Measurements from ENCODE around the gene TNFAIP1. TPM values are rescaled to one million over a fixed set of nuclear protein-coding genes. Genes with fewer than 3 reads are reported as not detected.

TNFAIP1 gene
- total RNA-seq, 4 donors from 2014 or later, result 18.2 to 67.1 (median 38.4) TPM

- Histone ChIP-seq H3K4me1 (peaks cover 5 to 10% of the 10 kb centered on the region in 2 donors), H3K9me3 (no peaks in the 10 kb centered on the region), H3K4me3 (peak within 1 kb of the TSS; percentile 50 to 55), H3K27ac (peak within 1 kb of the TSS; percentile 77 to 83), H3K36me3 (no peaks in the 10 kb centered on the region), H3K27me3 (no peaks in the 10 kb centered on the region)
- intact Hi-C loops (cut with DNase I; ENCODE audit: low total_unique reads), result no loop called here
- DNase-seq, result peak in 1 of 2 donors; percentile 44
- TF ChIP-seq CTCF (IDR thresholded peaks at IDR 0.05), result no peak
- TF ChIP-seq POLR2A (IDR thresholded peaks at IDR 0.05), result no peak
These were observed 34.6 kb downstream of the TNFAIP1 start, which contains the start of gene VTN for GRCh38 chr17:28370035-28370743. VTN (minus strand) TSS chr17:28370307; CDS start chr17:28370203, 104 bp downstream.

- no peak for DNase-seq
- H3K36me3 ChIP-seq, result no peaks in the 10 kb centered on the region
- peak overlapping the region; percentile 50 to 55 for H3K4me3 ChIP-seq
- peak overlapping the region; percentile 77 to 83 for H3K27ac ChIP-seq
- peaks cover 5 to 10% of the 10 kb centered on the region in 2 donors for H3K4me1 ChIP-seq
- H3K9me3 ChIP-seq, result no peaks in the 10 kb centered on the region
- intact Hi-C loops (cut with DNase I; ENCODE audit: low total_unique reads), result no loop called here
- no peaks in the 10 kb centered on the region for H3K27me3 ChIP-seq
- no peak for TF ChIP-seq CTCF (IDR thresholded peaks at IDR 0.05)
- no peak for TF ChIP-seq POLR2A (IDR thresholded peaks at IDR 0.05)
These were observed 35.2 kb downstream of the TNFAIP1 start for GRCh38 chr17:28370744-28371103.

GRCh38 chr17:28371245-28372202 is 36.0 kb downstream of the TNFAIP1 start, which contains the start of gene SARM1:
SARM1 (plus strand) TSS chr17:28371694; CDS start chr17:28372033, 339 bp downstream.
- no peaks in the 10 kb centered on the region for H3K27me3 ChIP-seq
- H3K36me3 ChIP-seq, result no peaks in the 10 kb centered on the region
- peak; percentile 93 to 95 for DNase-seq
- H3K4me3 ChIP-seq, result peak within 1 kb of the TSS; percentile 50 to 55
- peak within 1 kb of the TSS; percentile 77 to 83 for H3K27ac ChIP-seq
- no peaks in the 10 kb centered on the region for H3K9me3 ChIP-seq
- intact Hi-C loops (cut with DNase I; ENCODE audit: low total_unique reads), result no loop called here
- no peak for TF ChIP-seq POLR2A (IDR thresholded peaks at IDR 0.05)
- no peak for TF ChIP-seq CTCF (IDR thresholded peaks at IDR 0.05)
- H3K4me1 ChIP-seq, result peaks cover 5 to 10% of the 10 kb centered on the region in 2 donors

GRCh38 chr17:28372203-28372944 is 36.8 kb downstream of the TNFAIP1 start:
- H3K36me3 ChIP-seq, result no peaks in the 10 kb centered on the region
- no peak for DNase-seq
- peak overlapping the region; percentile 50 to 55 for H3K4me3 ChIP-seq
- no peaks in the 10 kb centered on the region for H3K27me3 ChIP-seq
- intact Hi-C loops (cut with DNase I; ENCODE audit: low total_unique reads), result no loop called here
- TF ChIP-seq POLR2A (IDR thresholded peaks at IDR 0.05) (no peak), CTCF (IDR thresholded peaks at IDR 0.05) (no peak)
- H3K9me3 ChIP-seq, result no peaks in the 10 kb centered on the region
- H3K27ac ChIP-seq, result peak overlapping the region; percentile 77 to 83
- peaks cover 5 to 10% of the 10 kb centered on the region in 2 donors for H3K4me1 ChIP-seq
